Left lung (tissue), 10 donors: ENCODE results near the gene ENDOU. TPM values are rescaled to one million over a fixed set of nuclear protein-coding genes. Genes with fewer than 3 reads are reported as not detected.

Experiments
- ATAC-seq: fragments of 200-7000 bp; cut with Tn5 transposase; one replicate; pipeline ENCODE4 v1.9.1; 2020; ENCODE audit warnings: moderate library complexity
- DNase-seq, 4 donors: peaks; one replicate each; pipeline ENCODE4 v3.0.0-alpha.2; 2013 to 2020
- H3K27ac ChIP-seq, 2 donors: fragments of 200-600 bp; sonication (generic) in 1 of 2; one replicate each; pipeline versions ENCODE4 v1.5.0 to v1.8.0; 2020 to 2021
- H3K27me3 ChIP-seq, 2 donors: fragments of 200-600 bp; sonication (generic) in 1 of 2; one replicate each; pipeline versions ENCODE4 v1.5.0 to v1.8.0; 2020 to 2021
- H3K36me3 ChIP-seq, 2 donors: fragments of 200-600 bp; sonication (generic) in 1 of 2; one replicate each; pipeline versions ENCODE4 v1.5.0 to v1.8.0; 2020 to 2021
- H3K4me1 ChIP-seq, 2 donors: fragments of 200-600 bp; one replicate each; pipeline ENCODE4 v1.8.0; 2021
- H3K4me3 ChIP-seq, 2 donors: fragments of 200-600 bp; sonication (generic) in 1 of 2; one replicate each; pipeline versions ENCODE4 v1.5.0 to v1.8.0; 2020 to 2021; ENCODE audit warnings: mild to moderate bottlenecking in 1 of 2
- H3K9me3 ChIP-seq, 2 donors: fragments of 200-600 bp; sonication (generic) in 1 of 2; one replicate each; pipeline versions ENCODE4 v1.5.0 to v1.8.0; 2020 to 2021
- intact Hi-C, 2 donors: fragments of 100-400 bp; cut with DNase I; formaldehyde crosslinking; loops; one replicate each; pipeline versions ENCODE4 v1.11.2 to v1.14.2; 2022
- polyA plus RNA-seq, 6 donors: library from polyadenylated mRNA; unstranded; fragments of 120-200 nt; gene quantifications; one replicate each; pipeline ENCODE4 v1.2.1, GENCODE V29; 2013; ENCODE audit not compliant: insufficient read length in 6 of 6
- total RNA-seq, 2 donors: library from RNA; stranded (reverse); fragmentation: NEBNext Ultra II Directional; extraction: Animal tissue kit (Norgen Biotek cat#: 25700); gene quantifications; one replicate each; pipeline ENCODE4 v1.2.1, GENCODE V29; 2021
- TF ChIP-seq, protein P1 (sequence below), 2 donors: fragments of 200-600 bp; sonication (generic) in 1 of 2; IDR thresholded peaks; one replicate each; pipeline versions ENCODE4 v1.5.0 to v1.8.0; 2021; ENCODE audit warnings: antibody characterized with exemption in 2 of 2
- donor health status: DM: no; HTN: yes; CAD: no.
- donor health status: DM: no; HTN: no; CAD: no.

ENDOU gene
- total and polyA plus RNA-seq, 8 donors, result 0.14 to 0.58 (median 0.30) TPM; not detected in 2

DNA sequence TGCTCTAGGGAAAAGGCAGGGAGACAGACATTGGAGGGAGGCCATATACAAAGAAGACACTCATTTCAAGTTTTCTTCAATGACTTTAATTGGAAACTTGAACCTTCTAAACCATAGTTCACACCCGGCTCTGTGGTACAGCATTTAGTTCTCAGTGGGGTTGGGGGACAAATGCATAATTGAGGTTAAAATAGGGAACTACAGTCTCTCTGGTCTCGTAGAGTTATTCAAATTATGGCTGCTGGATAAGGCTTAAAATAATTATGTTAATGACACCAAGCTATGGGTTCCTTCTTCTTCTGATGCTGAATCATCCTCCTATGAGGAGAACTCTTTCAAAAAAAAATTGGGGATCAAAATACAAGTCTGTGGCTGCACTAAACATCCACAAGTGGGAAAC is 15.6 kb downstream of the ENDOU start:
- intact Hi-C loops, result no loop called here
- Histone ChIP-seq H3K27ac (peak overlapping the region in 1 of 2 donors; percentile 49), H3K27me3 (no peaks in the 10 kb centered on the region), H3K4me1 (peaks cover 5 to 35% of the 10 kb centered on the region in 2 donors), H3K36me3 (no peaks in the 10 kb centered on the region), H3K9me3 (no peaks in the 10 kb centered on the region), H3K4me3 (no peak overlapping the region)
- ATAC-seq, result no peak
- TF ChIP-seq, protein P1, sequence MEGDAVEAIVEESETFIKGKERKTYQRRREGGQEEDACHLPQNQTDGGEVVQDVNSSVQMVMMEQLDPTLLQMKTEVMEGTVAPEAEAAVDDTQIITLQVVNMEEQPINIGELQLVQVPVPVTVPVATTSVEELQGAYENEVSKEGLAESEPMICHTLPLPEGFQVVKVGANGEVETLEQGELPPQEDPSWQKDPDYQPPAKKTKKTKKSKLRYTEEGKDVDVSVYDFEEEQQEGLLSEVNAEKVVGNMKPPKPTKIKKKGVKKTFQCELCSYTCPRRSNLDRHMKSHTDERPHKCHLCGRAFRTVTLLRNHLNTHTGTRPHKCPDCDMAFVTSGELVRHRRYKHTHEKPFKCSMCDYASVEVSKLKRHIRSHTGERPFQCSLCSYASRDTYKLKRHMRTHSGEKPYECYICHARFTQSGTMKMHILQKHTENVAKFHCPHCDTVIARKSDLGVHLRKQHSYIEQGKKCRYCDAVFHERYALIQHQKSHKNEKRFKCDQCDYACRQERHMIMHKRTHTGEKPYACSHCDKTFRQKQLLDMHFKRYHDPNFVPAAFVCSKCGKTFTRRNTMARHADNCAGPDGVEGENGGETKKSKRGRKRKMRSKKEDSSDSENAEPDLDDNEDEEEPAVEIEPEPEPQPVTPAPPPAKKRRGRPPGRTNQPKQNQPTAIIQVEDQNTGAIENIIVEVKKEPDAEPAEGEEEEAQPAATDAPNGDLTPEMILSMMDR (IDR thresholded peaks at IDR 0.05), result no peak
- no peak for DNase-seq

- H3K27ac ChIP-seq, result no peak overlapping the region
- ATAC-seq (no peak), DNase-seq (no peak)
- no peaks in the 10 kb centered on the region for H3K36me3 ChIP-seq
- intact Hi-C loops, result no loop called here
- no peaks in the 10 kb centered on the region for H3K9me3 ChIP-seq
- H3K4me1 ChIP-seq, result peaks cover 5 to 33% of the 10 kb centered on the region in 2 donors
- H3K27me3 ChIP-seq, result no peaks in the 10 kb centered on the region
- no peak overlapping the region for H3K4me3 ChIP-seq
- TF ChIP-seq, protein P1 (IDR thresholded peaks at IDR 0.05), result no peak
Observed at GRCh38 chr12:47709237-47709636, 16.1 kb downstream of the ENDOU start.

GRCh38 chr12:47707905-47708543 is 17.3 kb downstream of the ENDOU start:
- DNase-seq (no peak), ATAC-seq (no peak)
- Histone ChIP-seq H3K4me3 (peak overlapping the region in 1 of 2 donors; percentile 98), H3K27me3 (no peaks in the 10 kb centered on the region), H3K36me3 (no peaks in the 10 kb centered on the region), H3K4me1 (peaks cover 5 to 42% of the 10 kb centered on the region in 2 donors), H3K9me3 (no peaks in the 10 kb centered on the region), H3K27ac (peak overlapping the region in 1 of 2 donors; percentile 94)
- intact Hi-C loops, result no loop called here
- TF ChIP-seq, protein P1 (IDR thresholded peaks at IDR 0.05), result no peak

GRCh38 chr12:47707355-47707754 is 17.9 kb downstream of the ENDOU start:
- Histone ChIP-seq H3K9me3 (no peaks in the 10 kb centered on the region), H3K4me1 (peaks cover 5 to 43% of the 10 kb centered on the region in 2 donors), H3K4me3 (peak overlapping the region in 1 of 2 donors; percentile 98), H3K27me3 (no peaks in the 10 kb centered on the region), H3K36me3 (no peaks in the 10 kb centered on the region), H3K27ac (peak overlapping the region in 1 of 2 donors; percentile 94)
- TF ChIP-seq, protein P1 (IDR thresholded peaks at IDR 0.05), result no peak
- no peak for DNase-seq
- intact Hi-C loops, result no loop called here
- ATAC-seq, result no peak

GRCh38 chr12:47705566-47706425 is 19.5 kb downstream of the ENDOU start, which contains the start of gene RPAP3:
TSS of gene RPAP3 (minus strand) at chr12:47706030. CDS start at chr12:47702840, 3,190 bp downstream.
- H3K4me3 ChIP-seq, result peak within 1 kb of the TSS; percentile 89 to 98
- ATAC-seq (peak; percentile 99), DNase-seq (peak; percentile 92 to 99 (median 97))
- peaks cover 5 to 43% of the 10 kb centered on the region in 2 donors for H3K4me1 ChIP-seq
- peak within 1 kb of the TSS; percentile 88 to 94 for H3K27ac ChIP-seq
- no peaks in the 10 kb centered on the region for H3K9me3 ChIP-seq
- peaks cover 0 to 7% of the 10 kb centered on the region in 2 donors for H3K36me3 ChIP-seq
- H3K27me3 ChIP-seq, result no peaks in the 10 kb centered on the region
- intact Hi-C loops, result no loop called here
- TF ChIP-seq, protein P1 (IDR thresholded peaks at IDR 0.05), result peak; percentile 65 to 70
